CD14-positive monocyte (primary cell): ENCODE data around the gene YRDC. TPM values are rescaled to one million over a fixed set of nuclear protein-coding genes. Genes with fewer than 3 reads are reported as not detected.

ENCODE experiments used
- DNase-seq, 3 donors: peaks; one replicate each; pipeline ENCODE4 v3.0.0-alpha.2; 2011 to 2022
- H2AFZ ChIP-seq: 2 replicates; pipeline ENCODE4 v1.6.0; 2012; ENCODE audit warnings: mild to moderate bottlenecking, low read depth, low read length, inconsistent platforms; ENCODE audit not compliant: insufficient read depth, poor library complexity, severe bottlenecking
- H3K27ac ChIP-seq, 2 donors: 1 replicate in 1 of 2; 2 replicates in 1 of 2; pipeline ENCODE4 v1.5.1; 2012 to 2013; ENCODE audit warnings: low read length in 2 of 2, control low read depth in 1 of 2, inconsistent platforms in 1 of 2, low read depth in 1 of 2, mild to moderate bottlenecking in 1 of 2
- H3K27me3 ChIP-seq, 2 donors: one replicate each; pipeline versions ENCODE4 v1.6.0 to v1.6.1; 2011 to 2013; ENCODE audit warnings: low read length in 2 of 2; ENCODE audit not compliant: control insufficient read depth in 2 of 2, insufficient read depth in 2 of 2
- H3K36me3 ChIP-seq, 2 donors: replicated peaks in 1 of 2; 1 replicate in 1 of 2; 2 replicates in 1 of 2; pipeline versions ENCODE4 v1.5.1 to v1.6.1; 2012 to 2013; ENCODE audit warnings: low read length in 2 of 2, control low read depth in 1 of 2, inconsistent platforms in 1 of 2, mild to moderate bottlenecking in 1 of 2; ENCODE audit not compliant: insufficient read depth in 2 of 2, control insufficient read depth in 1 of 2
- H3K4me1 ChIP-seq, 2 donors: 1 replicate in 1 of 2; 2 replicates in 1 of 2; pipeline versions ENCODE4 v1.5.1 to v1.6.1; 2012 to 2013; ENCODE audit warnings: low read length in 2 of 2, control low read depth in 1 of 2, inconsistent platforms in 1 of 2, mild to moderate bottlenecking in 1 of 2, moderate library complexity in 1 of 2; ENCODE audit not compliant: insufficient read depth in 2 of 2, control insufficient read depth in 1 of 2
- H3K4me2 ChIP-seq: replicated peaks from 2 replicates; pipeline ENCODE3; 2012; ENCODE audit warnings: low read length, moderate library complexity, mild to moderate bottlenecking; ENCODE audit not compliant: poor library complexity, severe bottlenecking; ENCODE audit errors: extremely low read depth
- H3K4me3 ChIP-seq, 3 experiments: fragments of 200-600 bp in 1 of 3; sonication (generic) in 1 of 3; replicated peaks in 1 of 3; 1 replicate in 2 of 3; 2 replicates in 1 of 3; pipeline ENCODE4 v1.5.1; 2011 to 2013; ENCODE audit warnings: low read length in 3 of 3, mild to moderate bottlenecking in 3 of 3, control low read depth in 2 of 3, low read depth in 2 of 3, inconsistent platforms in 1 of 3, moderate library complexity in 1 of 3
- H3K79me2 ChIP-seq: 2 replicates; pipeline ENCODE4 v1.6.0; 2012; ENCODE audit warnings: mild to moderate bottlenecking, control low read depth, inconsistent platforms, low read length, moderate library complexity; ENCODE audit not compliant: insufficient read depth
- H3K9ac ChIP-seq: 2 replicates; pipeline ENCODE4 v1.6.0; 2017; ENCODE audit warnings: low read length, mild to moderate bottlenecking; ENCODE audit not compliant: insufficient read depth, poor library complexity, severe bottlenecking
- H3K9me3 ChIP-seq, 2 donors: replicated peaks in 1 of 2; 1 replicate in 1 of 2; 2 replicates in 1 of 2; pipeline versions ENCODE4 v1.5.1 to v1.6.1; 2012 to 2013; ENCODE audit warnings: low read length in 2 of 2, control low read depth in 1 of 2; ENCODE audit not compliant: control insufficient read depth in 1 of 2, insufficient read depth in 1 of 2
- H4K20me1 ChIP-seq: 2 replicates; pipeline ENCODE4 v1.6.0; 2012; ENCODE audit warnings: mild to moderate bottlenecking, low read length, control low read depth, moderate library complexity; ENCODE audit not compliant: insufficient read depth
- H3K27ac Mint-ChIP-seq, 7 donors: one replicate each; pipeline ENCODE4 v1.8.0; 2020; ENCODE audit warnings: mild to moderate bottlenecking in 7 of 7, mixed read lengths in 7 of 7, moderate library complexity in 6 of 7, inconsistent platforms in 2 of 7
- H3K27me3 Mint-ChIP-seq, 3 donors: one replicate each; pipeline ENCODE4 v1.8.0; 2021 to 2022; ENCODE audit warnings: low read depth in 3 of 3, mild to moderate bottlenecking in 3 of 3, mixed read lengths in 3 of 3, moderate library complexity in 3 of 3, inconsistent platforms in 1 of 3
- H3K36me3 Mint-ChIP-seq, 2 donors: one replicate each; pipeline ENCODE4 v1.8.0; 2020; ENCODE audit warnings: mixed read lengths in 2 of 2, inconsistent platforms in 1 of 2, mild to moderate bottlenecking in 1 of 2
- H3K4me1 Mint-ChIP-seq: one replicate; pipeline ENCODE4 v1.8.0; 2020; ENCODE audit warnings: mild to moderate bottlenecking, mixed read lengths
- H3K4me3 Mint-ChIP-seq, 2 donors: one replicate each; pipeline ENCODE4 v1.8.0; 2020; ENCODE audit warnings: mild to moderate bottlenecking in 2 of 2, mixed read lengths in 2 of 2, moderate library complexity in 1 of 2
- H3K9me3 Mint-ChIP-seq, 7 donors: one replicate each; pipeline ENCODE4 v1.8.0; 2020 to 2022; ENCODE audit warnings: mixed read lengths in 7 of 7, mild to moderate bottlenecking in 6 of 7, moderate library complexity in 6 of 7, inconsistent platforms in 2 of 7
- CTCF ChIP-seq: fragments of 200-600 bp; IDR thresholded peaks from one replicate; pipeline ENCODE4 v1.8.0; 2022; ENCODE audit warnings: antibody characterized with exemption, mild to moderate bottlenecking
- WGBS: methylation state at CpG from one replicate; pipeline ENCODE4 v1.1.5; 2013; ENCODE audit warnings: missing lambda C conversion rate; ENCODE audit not compliant: insufficient coverage; 5-methylcytosine and 5-hydroxymethylcytosine counted together
- intact Hi-C, 2 donors: fragments of 100-400 bp; cut with micrococcal nuclease; formaldehyde crosslinking; loops; one replicate each; pipeline versions ENCODE4 v1.15.0 to v1.15.1; 2023
- polyA plus RNA-seq, 3 donors: library from polyadenylated mRNA; depleted of rRNA in 1 of 3; unstranded in 2 of 3; stranded (reverse) in 1 of 3; fragments of 300-500 nt in 2 of 3; fragments of >200 nt in 1 of 3; fragmentation: Illumina TruSeq in 2 of 3; gene quantifications; 1 replicate in 2 of 3; 2 replicates in 1 of 3; pipeline ENCODE4 v1.2.3, GENCODE V29; 2012 to 2021

Gene YRDC
- polyA plus RNA-seq, 3 donors, result 10.4 to 29.6 (median 13.3) TPM

GRCh38 chr1:37817481-37817880, 9.5 kb upstream of the YRDC start:
- H3K27me3 Mint-ChIP-seq, result peaks cover 0 to 1% (median 0%) of the 10 kb centered on the region in 3 donors
- TF ChIP-seq CTCF, result no peak
- H3K36me3 Mint-ChIP-seq, result peaks cover 77 to 95% of the 10 kb centered on the region in 2 donors
- 88% methylated on average over 2 of the region's 2 CpGs for WGBS
- peak overlapping the region in 3 of 7 donors; percentile 28 to 57 (median 30) for H3K27ac Mint-ChIP-seq
- Histone ChIP-seq H3K27ac (peak overlapping the region in 1 of 2 donors; percentile 51), H3K4me1 (peaks cover 6 to 29% of the 10 kb centered on the region in 2 donors), H4K20me1 (peaks cover 56% of the 10 kb centered on the region), H3K9me3 (no peaks in the 10 kb centered on the region), H3K79me2 (peaks cover 70% of the 10 kb centered on the region), H3K9ac (no peak overlapping the region), H3K4me3 (no peak overlapping the region), H2AFZ (no peak overlapping the region), H3K36me3 (peaks cover 75 to 93% of the 10 kb centered on the region in 2 donors), H3K27me3 (no peaks in the 10 kb centered on the region), H3K4me2 (no peak overlapping the region)
- H3K9me3 Mint-ChIP-seq, result no peaks in the 10 kb centered on the region
- no peak overlapping the region for H3K4me3 Mint-ChIP-seq
- no peak for DNase-seq
- intact Hi-C loops, result loop anchor here in 1 of 2 donors (10.0 kb wide), 1 partner anchor 187 kb away; the partner anchor contains the start of gene FHL3
- H3K4me1 Mint-ChIP-seq, result peaks cover 28% of the 10 kb centered on the region

- H3K4me1 Mint-ChIP-seq, result peaks cover 38% of the 10 kb centered on the region
- DNase-seq, result no peak
- no peak overlapping the region for H2AFZ ChIP-seq
- no peaks in the 10 kb centered on the region for H3K9me3 ChIP-seq
- H3K79me2 ChIP-seq, result peaks cover 78% of the 10 kb centered on the region
- no peak overlapping the region for H3K4me2 ChIP-seq
- no peak for TF ChIP-seq CTCF
- no peak overlapping the region for H3K4me3 Mint-ChIP-seq
- no peaks in the 10 kb centered on the region for H3K9me3 Mint-ChIP-seq
- H3K27me3 ChIP-seq, result no peaks in the 10 kb centered on the region
- peaks cover 2 to 41% of the 10 kb centered on the region in 2 donors for H3K4me1 ChIP-seq
- peak overlapping the region in 1 of 2 donors; percentile 59 for H3K27ac ChIP-seq
- no peak overlapping the region for H3K9ac ChIP-seq
- peak overlapping the region in 2 of 7 donors; percentile 35 to 50 for H3K27ac Mint-ChIP-seq
- intact Hi-C loops, result loop anchor here in 1 of 2 donors (10.0 kb wide), 1 partner anchor 191 kb away; the partner anchor contains the start of gene FHL3
- peaks cover 47 to 74% of the 10 kb centered on the region in 2 donors for H3K36me3 ChIP-seq
- H3K27me3 Mint-ChIP-seq, result no peaks in the 10 kb centered on the region
- H3K36me3 Mint-ChIP-seq, result peaks cover 68 to 84% of the 10 kb centered on the region in 2 donors
- WGBS, result 94% methylated on average over 7 of the region's 7 CpGs
- H4K20me1 ChIP-seq, result peaks cover 78% of the 10 kb centered on the region
- no peak overlapping the region for H3K4me3 ChIP-seq
These were observed 6.2 kb upstream of the YRDC start for GRCh38 chr1:37814252-37814651.
